Peyer's patch (tissue), 4 donors: ENCODE measurements around the gene BCL11A.

Experiments
- CTCF ChIP-seq, 6 experiments: fragments of 450-650 bp in 4 of 6; fragments of 200-600 bp in 2 of 6; sonication (generic) in 1 of 6; IDR thresholded peaks; one replicate each; pipeline ENCODE4 v1.5.1; 2017 to 2019; ENCODE audit warnings: antibody characterized with exemption in 6 of 6, mild to moderate bottlenecking in 3 of 6, moderate library complexity in 1 of 6
- POLR2A ChIP-seq, 2 donors: fragments of 450-650 bp; IDR thresholded peaks; one replicate each; pipeline ENCODE4 v1.5.1; 2017; ENCODE audit warnings: antibody characterized with exemption in 2 of 2, mild to moderate bottlenecking in 2 of 2, moderate library complexity in 2 of 2

GRCh38 chr2:60409531-60409871 is 144.0 kb downstream of the BCL11A start:
- TF ChIP-seq CTCF (IDR thresholded peaks at IDR 0.05): no peak
- TF ChIP-seq POLR2A (IDR thresholded peaks at IDR 0.05): no peak
